Adrenal gland (tissue), 12 donors: Measurements from ENCODE around the gene LAPTM5. TPM values are rescaled to one million over a fixed set of nuclear protein-coding genes. Genes with fewer than 3 reads are reported as not detected.

Source experiments
- DNase-seq, 7 donors: peaks; one replicate each; pipeline ENCODE4 v3.0.0-alpha.2; 2019 to 2020
- H3K27ac ChIP-seq, 5 donors: fragments of 200-600 bp; sonication (generic) in 4 of 5; 1 replicate in 3 of 5; 2 replicates in 2 of 5; pipeline versions ENCODE4 v1.5.1 to v1.8.0; 2016 to 2020; ENCODE audit warnings: mild to moderate bottlenecking in 1 of 5
- H3K27me3 ChIP-seq: fragments of 200-600 bp; 2 replicates; pipeline ENCODE4 v1.8.0; 2021
- H3K36me3 ChIP-seq, 2 donors: fragments of 200-600 bp; replicated peaks in 1 of 2; 1 replicate in 1 of 2; 2 replicates in 1 of 2; pipeline versions ENCODE4 v1.5.1 to v1.8.0; 2018 to 2022
- H3K4me1 ChIP-seq, 2 donors: fragments of 200-600 bp; replicated peaks in 1 of 2; 1 replicate in 1 of 2; 2 replicates in 1 of 2; pipeline versions ENCODE4 v1.5.1 to v1.8.0; 2018 to 2021
- H3K4me3 ChIP-seq, 4 donors: fragments of 200-600 bp; sonication (generic) in 3 of 4; one replicate each; pipeline ENCODE4 v1.5.1; 2016 to 2018
- H3K9me3 ChIP-seq, 3 donors: fragments of 200-600 bp; sonication (generic) in 1 of 3; replicated peaks in 1 of 3; 1 replicate in 2 of 3; 2 replicates in 1 of 3; pipeline versions ENCODE4 v1.5.1 to v1.8.0; 2016 to 2021
- POLR2A ChIP-seq, 2 donors: fragments of 450-650 bp; IDR thresholded peaks; one replicate each; pipeline ENCODE4 v1.6.1; 2017; ENCODE audit warnings: antibody characterized with exemption in 2 of 2, mild to moderate bottlenecking in 2 of 2, moderate library complexity in 1 of 2
- WGBS, 4 donors: extraction: QIAGEN DNeasy Blood & Tissue Kit in 2 of 4; methylation state at CpG; one replicate each; pipeline versions ENCODE4 v1.1.5 to v1.1.7; 2013 to 2017; 5-methylcytosine and 5-hydroxymethylcytosine counted together
- intact Hi-C, 2 donors: fragments of 100-400 bp; cut with DNase I; formaldehyde crosslinking; loops; one replicate each; pipeline versions ENCODE4 v1.14.1 to v1.15.0; 2022 to 2023
- polyA plus RNA-seq, 3 donors: library from polyadenylated mRNA; stranded (reverse); fragments of 200-250 nt in 2 of 3; fragments of 350-450 nt in 1 of 3; fragmentation: Illumina TruSeq in 1 of 3; extraction: RNeasy Lipid Tissue Mini Kit (QIAGEN cat#74804) in 1 of 3; gene quantifications; one replicate each; pipeline ENCODE4 v1.2.3, GENCODE V29; 2013 to 2014
- total RNA-seq, 9 donors: library from RNA; depleted of rRNA in 4 of 9; stranded (reverse); fragments of >200 nt in 4 of 9; fragments of 120-200 nt in 1 of 9; fragmentation: NEBNext Ultra II Directional in 1 of 9; extraction: Animal tissue kit (Norgen Biotek cat#: 25700) in 1 of 9; gene quantifications; one replicate each; pipeline versions ENCODE4 v1.1.0 to v1.2.4, GENCODE V29; 2013 to 2023
- TF ChIP-seq, protein P1 (sequence below), 6 experiments: fragments of 450-650 bp in 4 of 6; fragments of 200-600 bp in 2 of 6; sonication (generic) in 1 of 6; IDR thresholded peaks; 1 replicate in 5 of 6; 2 replicates in 1 of 6; pipeline versions ENCODE4 v1.5.1 to v1.8.0; 2016 to 2021; ENCODE audit warnings: antibody characterized with exemption in 6 of 6, mild to moderate bottlenecking in 2 of 6, moderate library complexity in 1 of 6
- donor health status: healthy with polysubstance abuse.
- donor health status: Bipolar disorder and iron deficiency.
- donor health status: DM: yes; HTN: yes; CAD: no.
- donor health status: DM: no; HTN: no; CAD: no.
- donor health status: DM: no; HTN: no; CAD: no.
- donor health status: DM: yes; HTN: yes; CAD: no.

LAPTM5 gene
- total and polyA plus RNA-seq, 12 donors: 7.8 to 177 (median 109) TPM

DNA sequence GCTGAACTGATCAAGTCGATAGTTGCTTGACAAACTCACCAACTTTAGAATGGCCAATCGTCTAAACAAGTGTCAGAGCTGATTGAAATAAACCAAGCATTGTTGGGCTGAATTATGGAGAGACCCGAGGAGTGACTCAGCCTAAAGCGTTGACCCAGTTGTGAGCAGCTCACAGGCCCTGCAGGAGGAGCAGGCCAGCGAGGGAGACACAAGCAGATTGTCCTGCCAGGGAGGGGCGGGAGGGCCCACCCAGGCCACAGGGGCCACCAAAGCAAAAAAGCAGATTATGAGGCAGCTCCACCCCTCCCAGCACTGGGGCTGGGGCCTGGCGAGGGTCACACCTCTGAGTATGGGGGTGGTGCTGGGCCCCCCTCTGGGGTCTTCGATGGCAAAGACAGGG is 24.1 kb downstream of the LAPTM5 start:
- intact Hi-C loops: no loop called here
- DNase-seq: peak in 3 of 7 donors; percentile 41 to 63 (median 51)
- no peak overlapping the region for H3K4me3 ChIP-seq
- H3K9me3 ChIP-seq: no peaks in the 10 kb centered on the region
- no peaks in the 10 kb centered on the region for H3K27me3 ChIP-seq
- peaks cover 0 to 3% of the 10 kb centered on the region in 2 donors for H3K36me3 ChIP-seq
- H3K4me1 ChIP-seq: no peaks in the 10 kb centered on the region
- TF ChIP-seq POLR2A (IDR thresholded peaks at IDR 0.05): no peak
- TF ChIP-seq, protein P1, sequence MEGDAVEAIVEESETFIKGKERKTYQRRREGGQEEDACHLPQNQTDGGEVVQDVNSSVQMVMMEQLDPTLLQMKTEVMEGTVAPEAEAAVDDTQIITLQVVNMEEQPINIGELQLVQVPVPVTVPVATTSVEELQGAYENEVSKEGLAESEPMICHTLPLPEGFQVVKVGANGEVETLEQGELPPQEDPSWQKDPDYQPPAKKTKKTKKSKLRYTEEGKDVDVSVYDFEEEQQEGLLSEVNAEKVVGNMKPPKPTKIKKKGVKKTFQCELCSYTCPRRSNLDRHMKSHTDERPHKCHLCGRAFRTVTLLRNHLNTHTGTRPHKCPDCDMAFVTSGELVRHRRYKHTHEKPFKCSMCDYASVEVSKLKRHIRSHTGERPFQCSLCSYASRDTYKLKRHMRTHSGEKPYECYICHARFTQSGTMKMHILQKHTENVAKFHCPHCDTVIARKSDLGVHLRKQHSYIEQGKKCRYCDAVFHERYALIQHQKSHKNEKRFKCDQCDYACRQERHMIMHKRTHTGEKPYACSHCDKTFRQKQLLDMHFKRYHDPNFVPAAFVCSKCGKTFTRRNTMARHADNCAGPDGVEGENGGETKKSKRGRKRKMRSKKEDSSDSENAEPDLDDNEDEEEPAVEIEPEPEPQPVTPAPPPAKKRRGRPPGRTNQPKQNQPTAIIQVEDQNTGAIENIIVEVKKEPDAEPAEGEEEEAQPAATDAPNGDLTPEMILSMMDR (IDR thresholded peaks at IDR 0.05): no peak
- no peak overlapping the region for H3K27ac ChIP-seq
- 50 to 62% (median 56%) methylated on average over 6 to 8 of the region's 8 CpGs for WGBS, 4 donors

DNA sequence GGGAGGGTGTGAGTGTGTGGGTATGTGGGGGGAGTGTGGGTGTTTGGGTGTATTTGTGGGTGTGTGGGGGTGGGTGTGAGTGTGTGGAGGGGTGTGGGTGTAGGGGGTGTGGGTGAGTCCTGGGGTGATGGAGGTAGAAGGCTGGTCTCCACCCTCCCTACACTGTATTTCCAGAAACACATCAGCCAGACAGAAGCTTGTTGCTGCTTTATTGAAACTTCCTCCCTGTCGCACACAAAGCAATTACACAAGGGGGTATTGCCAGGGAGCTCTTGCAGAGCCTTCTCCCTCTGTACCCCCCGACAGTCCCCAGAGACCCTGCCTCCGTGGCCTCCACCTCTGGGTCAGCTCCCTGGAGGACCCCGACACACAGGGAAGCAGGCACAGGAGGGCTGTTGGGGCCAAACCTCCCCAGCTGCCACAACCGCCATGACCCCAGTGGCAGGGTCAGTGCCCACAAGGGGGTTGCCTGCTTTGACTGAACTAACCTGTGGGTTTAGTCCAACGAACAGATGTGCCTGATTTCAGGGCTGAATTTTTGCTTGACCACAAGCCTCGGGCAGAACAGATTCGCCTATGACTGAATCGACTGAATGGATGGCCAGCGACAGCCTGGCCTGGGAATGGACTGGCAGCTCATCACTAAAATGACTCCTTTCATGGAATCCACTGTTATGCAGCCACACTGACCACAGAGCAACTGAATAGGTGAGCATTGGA is 25.1 kb downstream of the LAPTM5 start:
- Histone ChIP-seq H3K4me3 (no peak overlapping the region), H3K27me3 (no peaks in the 10 kb centered on the region), H3K27ac (no peak overlapping the region), H3K36me3 (no peaks in the 10 kb centered on the region), H3K9me3 (no peaks in the 10 kb centered on the region), H3K4me1 (no peaks in the 10 kb centered on the region)
- DNase-seq: no peak
- TF ChIP-seq POLR2A (IDR thresholded peaks at IDR 0.05): no peak
- TF ChIP-seq, protein P1 (IDR thresholded peaks at IDR 0.05): no peak
- 63 to 81% (median 78%) methylated on average over 4 to 10 of the region's 10 CpGs for WGBS, 4 donors
- intact Hi-C loops: no loop called here

DNA sequence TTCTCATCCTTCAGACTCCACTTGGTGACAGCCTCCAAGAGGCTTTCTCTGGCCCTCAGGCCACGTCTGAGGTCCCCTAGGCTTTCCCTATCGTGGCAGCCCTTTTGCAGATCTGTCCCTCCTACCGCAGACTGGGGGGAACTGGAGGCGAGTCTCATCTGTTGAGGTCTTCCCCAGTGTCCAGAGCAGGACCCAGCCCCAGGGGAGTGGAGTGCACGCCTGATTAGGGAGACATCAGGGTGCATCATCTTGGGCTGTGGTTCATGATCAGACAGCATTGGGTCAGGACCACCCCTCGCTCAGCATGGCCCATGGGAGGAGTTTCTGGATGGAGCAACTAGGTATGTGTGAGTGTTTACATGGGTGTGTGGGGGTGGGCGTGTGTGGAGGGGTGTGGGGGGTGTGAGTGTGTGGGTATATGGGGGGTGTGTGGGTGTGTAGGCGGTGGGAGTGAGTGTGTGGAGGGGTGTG is 25.7 kb downstream of the LAPTM5 start:
- intact Hi-C loops: no loop called here
- no peaks in the 10 kb centered on the region for H3K4me1 ChIP-seq
- TF ChIP-seq POLR2A (IDR thresholded peaks at IDR 0.05): no peak
- TF ChIP-seq, protein P1 (IDR thresholded peaks at IDR 0.05): no peak
- no peaks in the 10 kb centered on the region for H3K36me3 ChIP-seq
- H3K9me3 ChIP-seq: no peaks in the 10 kb centered on the region
- H3K4me3 ChIP-seq: no peak overlapping the region
- DNase-seq: no peak
- no peak overlapping the region for H3K27ac ChIP-seq
- no peaks in the 10 kb centered on the region for H3K27me3 ChIP-seq
- WGBS, 4 donors: 78 to 94% (median 88%) methylated on average over 3 to 8 of the region's 8 CpGs

DNA sequence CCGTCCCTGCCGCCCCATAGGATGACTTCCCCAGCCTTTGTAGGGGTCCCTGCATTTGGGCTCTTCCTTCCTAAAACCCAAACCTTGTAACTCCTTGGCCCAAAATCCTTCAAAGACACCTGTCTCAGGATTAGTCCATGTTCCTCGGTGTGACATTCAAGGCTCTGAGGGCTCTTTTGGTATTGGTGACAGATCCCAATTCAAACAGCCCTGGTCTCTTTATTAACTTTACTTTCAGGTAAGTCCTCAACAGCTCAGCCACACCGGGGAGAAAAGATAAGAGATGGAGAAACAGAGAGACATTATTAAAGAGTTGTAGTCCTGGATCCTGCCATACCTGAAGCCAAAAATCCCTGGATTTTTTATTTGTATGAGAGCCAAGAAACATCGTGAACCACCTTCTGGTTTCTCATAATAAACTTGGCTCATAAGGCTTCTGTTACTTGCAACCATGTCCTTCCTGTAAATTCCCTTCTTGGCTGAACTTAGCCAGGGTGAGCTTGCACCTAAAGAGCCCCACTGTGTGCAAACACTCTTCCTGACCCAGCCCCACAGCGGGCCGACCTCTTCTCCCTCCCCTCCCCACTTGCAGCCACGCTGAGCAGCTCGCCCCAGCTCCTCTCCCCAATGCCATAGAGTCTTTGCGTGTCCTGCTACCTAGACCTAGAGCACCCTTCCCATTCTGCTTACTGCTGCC is 26.3 kb downstream of the LAPTM5 start:
- Histone ChIP-seq H3K4me3 (no peak overlapping the region), H3K4me1 (no peaks in the 10 kb centered on the region), H3K27me3 (no peaks in the 10 kb centered on the region), H3K27ac (no peak overlapping the region), H3K36me3 (no peaks in the 10 kb centered on the region), H3K9me3 (no peaks in the 10 kb centered on the region)
- DNase-seq: no peak
- intact Hi-C loops: no loop called here
- 88 to 91% (median 89%) methylated on average over 10 of the region's 10 CpGs for WGBS, 4 donors
- no peak for TF ChIP-seq POLR2A (IDR thresholded peaks at IDR 0.05)
- TF ChIP-seq, protein P1 (IDR thresholded peaks at IDR 0.05): no peak
